ENCODE results near the gene TOP3A. TPM values are rescaled to one million over a fixed set of nuclear protein-coding genes. Genes with fewer than 3 reads are reported as not detected.

Gene TOP3A
- total and polyA plus RNA-seq, 2 of the 4 experiments (the other 2 are of a cell fraction), result 13.4 to 21.3 TPM

- H3K4me3 ChIP-seq (ENCODE audit: insufficient read depth, low read depth, low read length), result peak overlapping the region; percentile 100
- H4K91ac ChIP-seq (ENCODE audit: insufficient read depth, low read depth, low read length), result peak overlapping the region; percentile 100
- DNase-seq (peak; percentile 62), ATAC-seq (ENCODE audit: low read depth) (peak; percentile 72)
- WGBS, 2 experiments (ENCODE audit: extremely low coverage in 2 of 2, insufficient read length in 1 of 2), result 0% methylated on average over 3 of the region's 16 CpGs; no CpG with 5 or more reads in 1 of the 2 experiments
- H2AFZ ChIP-seq (replicated peaks; ENCODE audit: low read length, poor library complexity), result peak overlapping the region; percentile 99
- H2AK9ac ChIP-seq (replicated peaks; ENCODE audit: low read depth, low read length, poor library complexity), result peak overlapping the region; percentile 100
- TF ChIP-seq FOS (IDR thresholded peaks at IDR 0.05; ENCODE audit: low read depth, low read length) (peak; percentile 13; the same call in 1 of the 2 replicates), MAZ (IDR thresholded peaks at IDR 0.05; ENCODE audit: borderline replicate concordance, low read depth, low read length) (peak; percentile 74), CHD1 (IDR thresholded peaks at IDR 0.05; ENCODE audit: low read depth, low read length) (no peak), MXI1 (IDR thresholded peaks at IDR 0.05; ENCODE audit: borderline replicate concordance, low read depth, low read length) (peak; percentile 33; the same call in 1 of the 2 replicates), SMC3 (IDR thresholded peaks at IDR 0.05; ENCODE audit: low read depth, low read length) (no peak), ELK1 (IDR thresholded peaks at IDR 0.05; ENCODE audit: borderline replicate concordance, low read depth, low read length) (no peak)
- H3K9me1 ChIP-seq (ENCODE audit: insufficient read depth, low read length), result peaks cover 12% of the 10 kb centered on the region; the same call in 1 of the 2 replicates
- peak overlapping the region; percentile 95 for H2BK120ac ChIP-seq (ENCODE audit: low read depth, low read length)
- H3K18ac ChIP-seq (ENCODE audit: low read depth, low read length), result peak overlapping the region; percentile 99
- peak overlapping the region; percentile 98 for H3K4me2 ChIP-seq (ENCODE audit: low read depth, low read length)
- peak overlapping the region; percentile 97 for H2AK5ac ChIP-seq (ENCODE audit: low read depth, low read length)
- CTCF ChIA-PET, result no interaction called here
- POLR2A ChIA-PET (ENCODE audit: unreplicated experiment), result no interaction called here
- H2BK15ac ChIP-seq (ENCODE audit: low read depth, low read length), result no peak overlapping the region; the same call in 2 of the 3 replicates
- no peak overlapping the region for H2BK20ac ChIP-seq (ENCODE audit: low read depth, low read length)
- H4K20me1 ChIP-seq (ENCODE audit: insufficient read depth, low read length), result peaks cover 25% of the 10 kb centered on the region
- in situ Hi-C loops (cut with MboI; ENCODE audit: low sequenced_read_pairs), result no loop called here
- peak overlapping the region; percentile 99 for H2BK5ac ChIP-seq (ENCODE audit: low read depth, low read length, poor library complexity, severe bottlenecking)
- peak overlapping the region; percentile 100 for H3K23ac ChIP-seq (ENCODE audit: low read depth, low read length)
- no peaks in the 10 kb centered on the region for H3K27me3 ChIP-seq (ENCODE audit: control insufficient read depth, insufficient read depth, low read length)
- H3K56ac ChIP-seq (ENCODE audit: extremely low read depth, insufficient read depth, low read length), result peak overlapping the region; percentile 94
- H3K36me3 ChIP-seq (ENCODE audit: control insufficient read depth, insufficient read depth, low read length), result peaks cover 35% of the 10 kb centered on the region
- BruUV-seq (replicated peaks), result no TSS peak
- no peaks in the 10 kb centered on the region for H3K9me3 ChIP-seq (ENCODE audit: control insufficient read depth, insufficient read depth, low read length)
- H4K8ac ChIP-seq (ENCODE audit: low read depth in 2 of 2, low read length in 2 of 2), result peak overlapping the region; percentile 51 to 99
- peak overlapping the region; percentile 96 for H3K9ac ChIP-seq (ENCODE audit: low read depth, low read length)
- peak overlapping the region; percentile 94 for H3K27ac ChIP-seq (ENCODE audit: insufficient read depth, low read length)
- H3K4ac ChIP-seq (ENCODE audit: low read depth, low read length), result peak overlapping the region; percentile 100
- peaks cover 27 to 84% of the 10 kb centered on the region in 2 experiments for H3K79me1 ChIP-seq (ENCODE audit: low read depth in 1 of 2, low read length in 2 of 2)
- peak overlapping the region; percentile 100 for H3K14ac ChIP-seq (replicated peaks; ENCODE audit: low read depth, low read length)
- H4K5ac ChIP-seq (ENCODE audit: low read depth, low read length), result peak overlapping the region; percentile 98
- intact Hi-C loops (cut with micrococcal nuclease), result loop anchor here (2.0 kb wide), 1 partner anchor 33 kb away; the partner anchor contains the start of gene LLGL1
- dilution Hi-C loops (cut with HindIII; ENCODE audit: low sequenced_read_pairs, unreplicated experiment), result no loop called here
- H3K4me1 ChIP-seq (ENCODE audit: control insufficient read depth, insufficient read depth, low read length), result peaks cover 18% of the 10 kb centered on the region
Observed at GRCh38 chr17:18257982-18258355, 56.8 kb downstream of the TOP3A start.

Measured in IMR-90 (cell line).